ENCODE measurements around the gene WDR90.

Gene WDR90

GRCh38 chr16:658679-659571 is 9.8 kb downstream of the WDR90 start:
- H3K4me3 ChIP-seq, result no peak overlapping the region
- TF ChIP-seq CTCF (IDR thresholded peaks at IDR 0.05), result no peak
- DNase-seq (ENCODE audit: low spot score), result no peak
- H3K27ac ChIP-seq, result no peak overlapping the region

GRCh38 chr16:659618-660017 is 10.5 kb downstream of the WDR90 start:
- no peak for DNase-seq (ENCODE audit: low spot score)
- no peak overlapping the region for H3K4me3 ChIP-seq
- H3K27ac ChIP-seq, result no peak overlapping the region
- TF ChIP-seq CTCF (IDR thresholded peaks at IDR 0.05), result no peak

GRCh38 chr16:660132-660458 is 10.9 kb downstream of the WDR90 start:
- DNase-seq (ENCODE audit: low spot score), result no peak
- Histone ChIP-seq H3K27ac (peak overlapping the region; percentile 66 to 87), H3K4me3 (peak overlapping the region; percentile 64)
- no peak for TF ChIP-seq CTCF (IDR thresholded peaks at IDR 0.05)

GRCh38 chr16:660459-661183 is 11.5 kb downstream of the WDR90 start:
- TF ChIP-seq CTCF (IDR thresholded peaks at IDR 0.05), result peak; percentile 28

GRCh38 chr16:661184-661821 is 12.1 kb downstream of the WDR90 start:
- no peak for TF ChIP-seq CTCF (IDR thresholded peaks at IDR 0.05)
- peak overlapping the region in 1 of 2 donors; percentile 75 for H3K27ac ChIP-seq
- DNase-seq (ENCODE audit: low spot score), result no peak
- H3K4me3 ChIP-seq, result peak overlapping the region; percentile 54

More at GRCh38 chr16:660459-661183, 11.5 kb downstream of the WDR90 start:
- Histone ChIP-seq H3K27ac (peak overlapping the region; percentile 66 to 87), H3K4me3 (peak overlapping the region; percentile 64)
- DNase-seq (ENCODE audit: low spot score), result peak; percentile 92

GRCh38 chr16:662095-662494 is 12.9 kb downstream of the WDR90 start:
- H3K27ac ChIP-seq, result no peak overlapping the region
- TF ChIP-seq CTCF (IDR thresholded peaks at IDR 0.05), result no peak
- no peak overlapping the region for H3K4me3 ChIP-seq
- no peak for DNase-seq (ENCODE audit: low spot score)

Measured in coronary artery (tissue), 2 donors.